Kidney glomerular epithelial cell (primary cell): Measurements from ENCODE around the gene GPC1.

Experiments
- DNase-seq: peaks from one replicate; lab custom pipeline; 2025; lab: John Stamatoyannopoulos, UW

GPC1 gene

DNA sequence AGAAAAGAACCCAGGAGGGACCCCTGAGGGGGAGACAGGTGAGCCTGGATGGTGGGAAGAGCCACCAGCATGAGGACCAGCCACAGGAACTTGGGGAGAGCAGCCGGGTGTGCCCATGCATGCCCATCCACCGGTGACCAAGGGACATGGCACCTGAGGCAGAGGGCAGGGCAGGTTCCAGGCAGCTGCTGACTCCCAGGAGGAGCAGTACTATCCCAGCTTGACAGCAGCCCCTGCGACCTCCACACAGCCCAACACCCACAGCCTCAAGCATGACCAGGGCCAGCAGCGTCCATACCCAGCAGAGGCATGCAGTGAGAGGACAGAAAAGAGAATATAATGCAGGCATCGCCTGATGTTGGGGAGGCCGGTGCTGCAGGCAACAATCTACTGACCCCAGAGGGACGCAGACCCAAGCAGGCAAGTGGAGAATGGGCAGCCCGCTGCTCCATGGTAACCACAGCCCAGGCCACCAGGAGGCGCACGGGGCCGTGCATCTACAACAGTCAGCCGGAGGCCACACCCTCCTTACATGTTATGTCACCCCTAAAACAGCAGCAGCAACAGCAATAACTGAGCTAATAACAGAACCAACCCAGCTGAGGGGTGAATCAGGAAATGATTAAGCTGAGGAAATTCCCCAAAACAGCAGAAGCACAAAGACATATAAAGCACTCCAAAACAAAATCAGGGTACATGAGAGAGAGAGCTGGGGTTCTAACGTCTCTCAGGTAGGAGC is 78.3 kb downstream of the GPC1 start:
- peak; percentile 47 for DNase-seq

DNA sequence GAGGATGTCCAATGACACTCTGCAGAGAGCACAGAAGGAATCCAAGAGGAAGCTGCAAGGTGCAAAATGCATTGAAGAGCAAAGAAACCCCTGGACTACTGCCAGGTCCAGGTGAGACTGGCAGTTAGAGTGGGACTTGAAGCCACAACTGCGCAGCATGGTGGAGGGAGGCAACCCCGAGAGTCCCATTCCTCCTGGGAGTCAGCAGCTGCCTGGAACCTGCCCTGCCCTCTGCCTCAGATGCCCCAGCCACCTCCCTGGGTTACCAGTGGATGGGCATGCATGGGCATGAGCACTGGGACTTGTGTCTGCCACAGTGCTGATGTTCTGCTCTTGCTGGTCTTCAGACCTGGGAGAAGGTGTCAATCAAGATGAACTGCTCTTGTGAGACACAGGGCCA is 79.2 kb downstream of the GPC1 start:
- no peak for DNase-seq

GRCh38 chr2:240517342-240517741 is 81.9 kb downstream of the GPC1 start:
- DNase-seq, result no peak
